ENCODE data around the gene QSOX1.

The QSOX1 gene

DNA sequence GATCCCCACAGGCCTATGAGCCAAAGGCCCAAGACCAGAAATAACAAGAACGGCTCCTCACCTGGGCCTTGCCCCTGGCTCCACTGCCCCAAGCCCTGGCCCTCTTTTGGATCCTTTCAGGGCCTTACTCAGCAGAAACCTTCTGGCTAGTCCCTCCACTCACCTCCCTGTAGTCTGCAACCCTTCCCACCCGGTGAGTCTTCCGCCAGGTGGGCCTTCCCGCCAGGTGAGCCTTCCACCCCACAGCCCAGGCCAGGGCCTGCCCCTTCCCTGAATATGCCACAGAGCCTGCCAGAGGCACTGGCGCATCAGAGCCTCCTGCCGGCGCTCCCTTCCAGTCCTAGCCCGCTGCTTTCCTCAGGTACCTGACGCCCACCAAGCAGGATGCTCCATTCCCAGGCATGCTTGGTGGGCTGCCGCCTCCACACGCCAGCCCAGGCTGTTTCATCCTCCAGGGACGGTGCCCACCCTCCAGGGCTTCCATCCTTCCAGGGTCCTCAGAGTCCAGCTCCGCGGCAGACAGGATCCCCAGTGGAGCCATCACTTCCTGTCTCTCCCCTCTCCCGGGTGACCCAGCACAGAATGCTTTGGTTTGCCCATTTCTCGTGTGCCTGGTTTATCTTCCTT lies 96.3 kb downstream of the QSOX1 start:
- no peak for DNase-seq (ENCODE audit: low read depth)

DNA sequence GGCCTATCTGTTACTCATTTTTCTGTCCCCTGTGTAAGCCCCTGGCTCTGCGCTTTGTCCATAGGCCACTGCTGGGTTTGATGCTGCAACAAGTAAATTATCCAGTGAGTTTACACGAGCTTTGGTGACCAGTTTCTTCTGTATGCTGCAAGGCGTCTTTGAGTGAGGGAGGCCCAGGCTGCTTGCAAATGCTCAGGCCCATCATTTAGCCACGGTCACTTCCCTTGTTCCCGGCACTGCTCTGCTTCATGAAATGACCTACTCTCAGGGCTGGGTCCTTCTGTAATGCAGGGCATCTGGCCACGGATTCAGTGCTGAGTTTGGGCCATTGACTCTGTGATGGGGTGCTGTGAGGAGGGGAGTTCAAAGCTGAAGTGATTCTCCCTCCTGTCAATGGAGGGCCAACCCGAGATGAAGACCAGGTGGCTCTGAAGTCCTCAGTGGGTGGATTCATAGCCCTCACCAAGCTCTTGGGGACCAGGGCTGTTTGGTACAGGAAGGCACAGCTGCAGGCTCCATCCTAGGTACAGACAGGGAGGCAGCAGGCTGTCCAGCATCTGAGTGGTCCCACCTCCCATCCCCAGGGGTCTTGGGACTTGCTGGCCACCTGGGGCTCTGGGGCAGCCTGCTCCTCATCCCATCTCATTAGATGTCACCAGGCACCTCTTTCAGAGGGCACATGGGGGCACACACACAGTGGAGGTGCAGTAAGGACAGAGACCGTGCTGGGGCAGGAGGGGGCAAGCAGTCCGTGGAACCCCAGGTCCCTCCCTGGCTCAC lies 97.0 kb downstream of the QSOX1 start:
- DNase-seq (ENCODE audit: low read depth) = no peak

GRCh38 chr1:180252638-180253536 lies 98.2 kb downstream of the QSOX1 start:
- no peak for DNase-seq (ENCODE audit: low read depth)
